Stimulated activated CD4-positive, alpha-beta T cell treated with anti-CD3 and anti-CD28 coated beads, Interleukin-2, amount 100 ng/mL, for 4 hours (primary cell): ENCODE data around the gene CATSPERB.
"Not testable (repeated sequence)": the region's sequence is repeated elsewhere in the genome, so short reads cannot be mapped to it uniquely, and the experiment has no call there.

Experiments used
- DNase-seq: peaks from one replicate; pipeline ENCODE4 v3.0.0-alpha.2; 2020; ENCODE audit warnings: low read depth

Gene CATSPERB, protein sequence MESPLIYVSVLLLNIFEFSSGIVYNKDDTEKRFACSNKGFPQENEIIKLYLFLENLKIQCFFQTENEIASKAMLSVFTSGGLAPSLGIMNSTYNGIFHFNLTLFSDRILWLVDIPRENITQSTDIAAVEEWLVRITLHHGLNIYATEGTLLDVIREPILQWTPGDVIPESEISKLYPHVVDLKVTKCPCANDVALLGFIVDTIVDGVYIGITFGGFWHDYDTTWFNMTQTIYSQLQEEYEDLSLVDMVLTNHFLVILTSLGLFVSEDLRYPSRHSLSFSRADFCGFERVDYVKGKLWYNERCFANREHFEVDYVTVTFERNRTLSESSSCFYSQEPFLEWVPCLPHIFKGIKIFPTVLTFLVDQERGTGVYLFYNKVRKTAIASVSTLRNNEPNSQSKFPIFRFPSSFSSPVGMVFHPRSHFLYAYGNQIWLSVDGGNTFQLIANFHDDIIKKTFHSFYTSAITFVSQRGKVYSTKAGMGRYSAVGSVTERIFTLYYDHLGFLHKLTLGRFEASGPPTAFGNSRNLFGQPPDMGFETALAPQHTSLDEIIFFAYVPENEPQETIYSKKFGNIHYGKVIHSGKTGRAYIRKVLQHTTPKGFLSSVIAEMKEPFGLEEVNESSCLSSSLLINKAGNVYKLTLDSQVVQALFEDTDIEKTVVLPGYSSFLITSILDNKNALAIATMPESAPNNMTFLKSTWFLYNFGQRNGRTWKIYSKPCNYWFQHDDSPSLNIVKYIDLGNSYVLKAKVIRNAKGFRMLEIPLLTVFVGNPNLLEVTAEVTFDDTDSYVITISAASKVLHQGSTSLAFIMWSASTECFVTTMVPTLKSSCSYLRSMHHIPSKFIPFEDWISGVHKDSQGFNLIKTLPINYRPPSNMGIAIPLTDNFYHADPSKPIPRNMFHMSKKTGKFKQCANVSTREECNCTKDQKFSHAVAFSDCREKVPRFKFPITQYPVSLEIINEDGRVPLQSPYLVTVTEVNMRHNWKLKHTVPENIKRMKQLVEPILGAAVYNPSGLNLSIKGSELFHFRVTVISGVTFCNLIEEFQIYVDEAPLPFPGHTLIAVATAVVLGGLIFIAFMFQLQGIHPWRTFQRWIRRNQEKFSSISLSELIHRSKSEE

DNA sequence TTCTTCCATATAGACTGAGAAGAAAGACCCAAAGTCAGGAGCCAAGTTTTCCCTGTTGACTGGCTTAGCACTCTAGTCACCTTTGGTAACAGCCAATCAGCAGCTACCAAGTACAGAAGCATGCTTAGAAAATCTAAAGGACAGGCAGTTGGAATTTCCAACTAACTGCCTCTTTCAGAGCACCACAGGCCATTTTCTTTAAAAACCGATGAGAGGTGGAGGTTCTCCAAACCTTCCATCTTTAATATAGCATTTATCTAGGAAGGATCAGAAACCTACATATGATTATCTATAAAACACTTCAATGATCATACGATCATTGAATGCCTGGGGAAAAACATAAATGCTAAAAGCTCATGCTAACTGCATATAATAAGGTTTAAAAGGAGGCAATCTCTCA is at the start of gene CATSPERB:
Gene CATSPERB (minus strand): TSS at position 101 of the 400 bp plus-strand sequence. CDS start 2,607 bp downstream, outside the sequence.
- no peak for DNase-seq

DNA sequence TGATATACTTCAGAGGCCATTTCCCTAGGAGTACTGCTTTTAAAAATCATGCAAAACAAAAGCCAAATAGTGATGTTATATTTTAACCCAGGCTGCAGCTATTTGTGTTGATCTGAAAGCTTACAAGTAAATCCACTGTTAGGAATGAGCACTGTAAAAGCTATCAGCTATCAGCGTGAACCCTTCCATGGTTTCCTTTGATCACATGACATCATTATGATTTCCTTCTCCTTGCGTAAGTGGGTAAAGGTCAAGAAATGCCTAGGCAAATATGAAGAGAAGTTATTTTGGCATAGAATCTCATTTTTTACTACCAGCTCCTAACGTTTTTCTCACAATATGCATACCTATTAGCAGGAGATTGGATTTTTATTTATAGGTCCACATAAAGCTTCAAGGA is 48.6 kb upstream of the CATSPERB start:
- DNase-seq = no peak

DNA sequence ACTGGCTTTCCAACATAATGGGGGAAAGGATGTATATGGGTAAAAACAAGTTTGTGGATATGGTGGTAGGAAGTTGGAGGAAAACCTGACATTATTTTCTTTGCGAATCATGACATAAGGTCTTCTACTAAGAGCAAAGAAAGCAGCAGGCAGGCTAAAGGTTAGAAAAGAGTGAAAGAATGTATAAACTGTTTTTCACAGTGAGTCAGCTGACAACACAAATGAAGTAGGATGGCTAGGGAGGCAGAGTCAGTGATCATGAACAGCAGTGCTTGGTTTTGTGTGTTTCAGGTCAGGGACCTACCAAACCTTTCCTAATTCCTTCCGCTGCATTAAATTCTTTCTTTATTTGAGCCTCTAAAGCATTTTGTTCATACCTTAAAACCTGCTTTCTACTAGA is 46.3 kb upstream of the CATSPERB start:
- no peak for DNase-seq

DNA sequence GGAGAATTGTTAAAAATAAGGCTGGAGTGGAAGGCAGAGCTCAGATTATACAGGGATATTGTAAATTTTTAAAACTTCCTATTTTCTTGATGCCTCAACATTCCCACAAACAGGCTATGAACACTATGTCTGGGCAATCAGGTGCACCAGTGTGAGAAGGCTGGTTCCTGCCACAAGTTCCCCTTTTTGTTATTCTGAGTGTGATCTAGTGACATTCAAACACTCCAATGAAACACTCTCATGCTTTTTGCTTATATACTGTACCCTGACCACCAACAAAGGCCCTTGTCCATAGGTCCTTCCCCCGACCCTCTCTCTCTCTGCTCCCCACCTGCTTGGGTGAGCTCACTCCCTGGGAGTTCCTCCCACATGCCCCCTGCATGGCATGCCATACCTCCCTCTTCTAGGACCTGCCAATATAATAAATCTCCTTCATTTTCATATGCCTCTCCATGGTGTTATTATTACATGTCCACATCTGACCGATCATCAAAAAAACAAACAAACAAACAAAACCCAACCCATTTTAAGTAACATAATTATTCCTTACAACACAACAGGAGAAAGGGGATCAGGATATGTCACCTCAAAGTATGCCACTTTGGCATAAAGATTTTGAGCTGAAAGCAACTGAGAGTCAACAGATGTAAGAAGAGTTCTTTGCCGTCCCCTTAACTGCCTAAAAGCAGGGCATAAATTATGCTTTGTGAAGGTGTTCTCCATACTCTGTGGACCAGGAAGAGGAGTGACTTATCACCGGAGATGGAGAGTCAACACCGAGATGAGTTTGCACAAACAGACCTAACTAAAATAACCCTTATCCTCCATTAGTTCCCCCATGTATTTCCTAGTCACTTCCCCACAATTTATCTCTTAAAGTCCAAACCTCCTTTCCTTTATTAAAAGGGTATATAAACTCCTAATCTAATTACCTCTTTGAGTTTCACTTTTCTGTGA is 42.5 kb upstream of the CATSPERB start:
- DNase-seq = no peak

DNA sequence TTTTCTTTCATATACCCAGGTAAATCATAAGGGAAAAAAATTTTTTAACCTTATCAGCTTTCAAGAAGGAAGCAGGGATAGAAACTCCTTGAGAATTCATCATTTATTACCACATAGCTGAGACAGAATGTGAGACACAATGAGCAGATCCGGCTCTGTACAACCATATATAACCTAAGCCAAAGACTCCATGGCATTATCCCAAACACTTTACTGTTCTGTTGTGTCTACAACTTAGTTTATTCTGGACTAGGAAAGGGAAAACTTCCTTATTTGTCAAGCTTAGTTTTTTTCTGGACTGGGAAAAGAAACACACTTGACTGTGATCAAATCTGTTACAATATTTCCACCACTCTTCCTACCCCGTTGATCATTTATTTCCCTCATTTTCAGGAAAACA is 38.3 kb upstream of the CATSPERB start:
- DNase-seq = no peak

DNA sequence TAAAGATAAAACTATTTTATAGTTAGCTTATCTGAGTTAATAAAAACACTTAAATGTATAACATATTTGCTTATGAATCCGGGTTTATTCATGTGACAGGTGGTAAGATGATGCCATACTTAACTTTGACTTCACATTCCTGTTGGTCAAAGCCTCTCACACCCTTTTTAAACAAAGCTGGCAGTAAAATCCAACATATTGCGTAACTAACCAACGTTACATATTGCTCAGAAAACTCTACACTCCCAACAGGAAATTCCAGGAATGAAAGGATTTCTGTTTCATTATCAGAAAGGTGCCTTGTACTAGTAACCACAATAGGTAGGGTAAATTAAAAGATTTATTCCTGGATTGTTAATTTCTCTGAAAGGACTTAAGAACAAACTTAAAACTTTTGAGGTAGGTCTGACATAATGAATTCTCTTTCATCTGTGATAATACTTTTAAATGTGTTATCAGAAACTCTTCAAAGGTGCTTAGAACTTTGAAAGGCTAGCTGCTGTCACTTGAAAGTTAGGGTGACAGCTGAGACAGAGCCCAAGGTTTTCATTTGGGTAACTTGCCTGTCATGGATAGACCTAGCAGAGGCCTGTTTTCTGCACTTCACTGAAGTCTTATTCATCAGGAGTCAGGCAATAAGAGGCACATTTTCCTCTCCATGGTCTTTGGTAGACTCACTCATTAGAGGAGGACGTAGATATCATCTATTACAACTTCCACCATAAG is 23.8 kb upstream of the CATSPERB start:
- no peak for DNase-seq

DNA sequence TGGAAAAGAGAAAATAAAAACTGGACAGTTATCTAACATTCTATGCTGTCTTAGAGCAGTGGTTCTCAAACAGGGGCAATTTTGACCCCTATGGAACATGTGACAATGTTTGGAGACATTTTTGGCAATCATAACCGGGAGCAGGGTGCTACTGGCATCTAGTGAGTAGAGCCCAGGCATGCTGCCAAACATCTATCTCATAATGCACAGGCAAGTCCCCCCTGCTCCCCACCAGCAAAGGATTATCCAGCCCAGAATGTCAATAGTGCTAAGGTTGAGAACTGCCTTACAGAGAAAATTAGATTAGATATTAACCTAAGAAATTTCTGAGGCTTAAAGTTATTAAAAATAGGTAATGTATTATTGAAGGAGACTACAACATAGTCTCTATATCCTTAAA is 22.9 kb upstream of the CATSPERB start:
- no peak for DNase-seq

DNA sequence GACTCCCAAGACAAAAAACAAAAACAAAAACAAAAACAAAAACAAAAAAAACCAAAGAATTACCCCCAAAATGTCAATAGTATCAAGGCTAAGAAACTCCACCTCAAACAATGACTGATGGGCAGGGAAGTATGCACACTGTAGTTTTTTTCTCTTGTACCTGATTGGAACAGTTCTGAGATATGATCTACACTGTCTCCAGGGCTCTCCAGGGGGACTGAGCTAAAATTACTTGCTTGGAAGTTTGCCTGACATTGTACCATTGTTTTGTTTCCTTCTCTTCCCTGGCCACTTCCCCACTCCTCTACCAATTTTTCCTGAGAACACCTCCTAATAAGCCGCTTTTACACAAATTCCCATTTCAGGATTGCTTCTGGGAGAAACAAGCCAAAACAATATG is 22.3 kb upstream of the CATSPERB start:
- no peak for DNase-seq

DNA sequence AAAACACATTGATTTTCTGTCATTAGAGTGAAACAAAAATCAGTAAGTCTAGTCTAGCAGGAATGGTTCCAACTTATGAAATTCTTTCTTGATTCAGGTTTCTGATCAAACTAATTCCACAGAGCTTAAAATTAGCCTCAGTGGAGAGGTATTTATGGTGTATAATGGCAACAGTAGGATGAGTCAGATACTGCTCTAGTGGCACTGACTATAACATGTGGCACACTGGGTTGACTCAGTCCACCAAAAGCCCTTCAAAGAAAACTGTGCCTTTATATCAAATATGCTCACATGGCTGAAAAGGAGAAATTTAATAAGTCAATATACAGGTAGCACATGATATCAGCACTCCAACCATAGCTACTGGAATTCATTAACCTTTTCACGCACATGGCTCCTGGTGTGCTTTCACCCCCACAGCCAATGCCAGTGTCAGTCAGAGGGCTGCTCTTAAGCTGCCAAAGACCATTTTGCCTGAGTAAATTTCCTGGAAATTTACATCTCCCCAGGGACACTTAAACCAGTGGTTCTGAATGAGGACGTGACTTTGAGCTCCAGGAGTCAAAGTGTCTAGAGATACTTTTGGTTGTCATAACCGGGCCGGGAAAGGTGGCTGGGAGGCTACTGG is 21.7 kb upstream of the CATSPERB start:
- DNase-seq = no peak

DNA sequence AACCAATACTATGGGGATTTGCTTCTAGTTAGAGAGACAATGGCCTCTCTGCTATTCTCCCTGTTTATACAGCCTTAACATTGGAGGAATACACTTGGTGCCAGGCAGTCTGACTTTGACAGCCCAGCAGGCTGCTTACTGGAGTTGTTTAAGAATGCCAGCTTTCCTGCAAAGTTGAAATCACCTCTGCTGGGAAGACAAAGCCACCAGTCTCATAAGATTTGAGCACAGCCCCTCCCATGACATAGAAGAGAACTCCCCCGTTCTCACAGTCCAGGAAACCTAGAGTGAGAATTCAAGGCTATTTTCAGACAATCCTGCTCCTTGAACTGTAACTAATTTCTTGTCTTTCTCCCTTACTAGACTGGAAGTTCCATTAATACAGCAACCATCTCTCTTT is 21.1 kb upstream of the CATSPERB start:
- DNase-seq = no peak

DNA sequence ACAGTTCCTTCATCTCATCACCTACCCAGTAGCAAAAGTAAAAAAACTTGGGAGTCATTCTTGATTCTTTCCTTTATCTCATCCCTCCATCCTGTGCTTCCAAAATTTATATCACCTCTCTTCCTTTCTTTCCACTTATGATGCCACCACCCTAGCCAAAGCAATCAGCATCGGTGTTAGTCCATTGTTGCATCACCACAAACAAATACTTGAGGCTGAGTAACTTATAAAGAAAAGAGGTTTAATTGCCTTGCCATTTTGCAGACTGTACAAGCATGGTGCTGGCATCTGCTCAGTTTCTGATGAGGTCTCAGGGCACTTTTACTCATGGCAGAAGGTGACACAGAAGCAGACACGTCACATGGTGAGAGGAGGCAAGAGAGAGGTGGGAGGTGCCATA is 19.8 kb upstream of the CATSPERB start:
- DNase-seq = no peak

DNA sequence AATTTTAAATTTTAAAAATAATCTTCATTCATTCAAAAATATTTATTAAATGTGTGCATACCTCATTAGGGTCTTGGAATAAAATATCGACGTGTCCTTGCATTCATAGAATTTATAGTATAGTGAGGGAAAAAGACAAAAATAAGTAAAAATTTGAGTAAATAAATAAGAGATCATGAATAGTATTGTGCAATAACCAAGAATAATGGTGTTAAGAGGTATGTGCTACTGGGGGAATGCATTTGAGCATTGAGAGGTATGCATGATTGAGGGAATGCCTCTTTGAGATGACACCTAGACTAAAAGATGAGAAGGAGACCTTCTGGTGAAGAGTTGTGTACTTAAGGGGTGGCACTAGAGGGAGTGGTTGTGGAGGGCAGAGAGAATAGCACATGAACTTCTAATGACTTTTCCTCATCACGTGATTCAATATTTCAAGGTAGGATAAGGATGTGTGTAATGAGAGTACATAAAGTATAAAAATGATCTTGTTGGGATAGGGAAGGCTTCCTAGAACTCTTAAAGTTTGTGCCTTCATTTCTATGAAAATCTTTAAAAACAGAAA is 18.8 kb upstream of the CATSPERB start:
- no peak for DNase-seq

DNA sequence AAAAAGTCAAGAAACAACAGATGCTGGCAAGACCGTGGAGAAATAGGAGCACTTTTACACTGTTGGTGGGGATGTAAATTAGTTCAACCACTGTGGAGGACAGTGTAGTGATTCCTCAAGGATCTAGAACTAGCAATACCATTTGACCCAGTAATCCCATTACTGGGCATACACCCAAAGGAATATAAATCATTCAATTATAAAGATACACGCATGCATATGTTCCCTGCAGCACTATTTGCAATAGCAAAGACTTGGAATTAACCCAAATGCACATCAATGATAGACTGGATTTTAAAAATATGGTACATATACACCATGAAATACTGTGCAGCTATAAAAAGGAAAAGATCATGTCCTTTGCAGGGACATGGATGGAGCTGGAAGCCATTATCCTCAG is 18.0 kb upstream of the CATSPERB start:
- DNase-seq = no peak

DNA sequence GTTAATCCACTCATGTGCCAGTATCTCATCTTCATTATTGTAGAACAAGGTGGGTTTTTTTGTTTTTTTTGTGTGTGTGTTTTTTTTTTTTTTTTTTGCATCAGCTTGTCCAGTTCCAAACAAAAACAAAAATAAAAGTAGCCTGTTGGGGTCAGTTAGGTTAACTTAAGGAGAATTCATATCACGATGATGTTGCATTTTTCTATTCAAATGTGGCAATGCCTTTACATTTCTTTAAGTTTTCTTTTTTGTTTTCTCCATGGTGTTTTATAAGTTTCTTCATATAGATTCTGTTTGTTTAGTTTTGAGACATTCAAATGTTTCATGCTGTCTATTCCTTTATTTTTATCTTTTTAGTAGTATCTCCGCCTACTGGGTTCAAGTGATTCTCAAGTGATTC is 16.2 kb upstream of the CATSPERB start:
- no peak for DNase-seq

DNA sequence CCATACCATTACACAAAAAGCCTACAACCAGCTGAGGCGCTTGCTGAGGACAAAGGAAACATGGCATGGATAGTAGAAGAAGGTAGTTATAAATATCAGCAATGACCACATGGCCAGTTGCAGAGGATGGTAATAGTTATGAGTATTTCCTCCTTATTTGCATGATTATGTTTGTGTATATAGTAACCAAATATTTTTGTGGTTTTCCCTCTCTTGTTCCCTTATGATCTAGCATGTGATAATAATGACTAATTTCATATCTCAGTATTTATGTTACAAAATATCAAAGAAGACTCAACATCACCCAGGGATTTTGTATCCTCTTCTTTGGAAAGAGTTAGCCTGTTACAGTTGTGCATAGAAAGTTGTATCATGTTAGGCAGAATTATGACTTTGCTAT is 13.5 kb upstream of the CATSPERB start:
- no peak for DNase-seq

DNA sequence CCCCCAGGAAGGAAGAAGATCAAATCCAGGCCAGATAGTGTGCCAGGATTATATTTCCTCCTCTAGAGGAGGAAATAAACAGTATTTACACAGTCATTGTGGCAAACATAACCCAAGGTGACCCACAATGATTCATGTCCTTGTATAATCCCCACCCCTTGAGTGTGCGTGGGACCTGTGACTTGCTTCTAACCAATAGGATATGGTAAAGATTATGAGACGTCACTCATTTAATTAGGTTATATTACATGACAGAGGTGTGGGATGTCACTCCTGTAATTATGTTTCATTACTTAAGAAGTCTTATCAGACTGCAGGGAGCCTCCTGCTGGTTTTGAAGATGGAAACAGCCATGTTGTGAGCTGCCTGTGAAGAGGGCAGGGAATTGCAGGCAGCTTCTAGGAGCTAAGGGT is 12.2 kb upstream of the CATSPERB start:
- no peak for DNase-seq

DNA sequence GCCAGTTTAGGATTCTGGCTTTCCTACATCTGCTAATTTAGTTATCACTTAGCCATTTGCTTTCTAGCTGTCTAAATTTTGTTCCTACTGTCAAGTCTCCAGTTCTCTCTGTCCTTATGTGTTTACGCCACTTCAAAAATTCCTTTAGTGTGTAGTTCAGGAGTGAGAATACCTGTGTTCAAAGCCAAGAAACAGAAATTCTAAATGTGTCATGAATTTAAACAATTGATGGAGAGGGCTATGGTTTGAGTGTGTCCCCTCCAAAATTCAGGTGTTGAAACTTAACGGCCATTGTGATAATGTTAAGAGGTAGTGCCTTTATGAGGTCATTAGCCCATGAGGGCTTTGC is 11.4 kb upstream of the CATSPERB start:
- no peak for DNase-seq

DNA sequence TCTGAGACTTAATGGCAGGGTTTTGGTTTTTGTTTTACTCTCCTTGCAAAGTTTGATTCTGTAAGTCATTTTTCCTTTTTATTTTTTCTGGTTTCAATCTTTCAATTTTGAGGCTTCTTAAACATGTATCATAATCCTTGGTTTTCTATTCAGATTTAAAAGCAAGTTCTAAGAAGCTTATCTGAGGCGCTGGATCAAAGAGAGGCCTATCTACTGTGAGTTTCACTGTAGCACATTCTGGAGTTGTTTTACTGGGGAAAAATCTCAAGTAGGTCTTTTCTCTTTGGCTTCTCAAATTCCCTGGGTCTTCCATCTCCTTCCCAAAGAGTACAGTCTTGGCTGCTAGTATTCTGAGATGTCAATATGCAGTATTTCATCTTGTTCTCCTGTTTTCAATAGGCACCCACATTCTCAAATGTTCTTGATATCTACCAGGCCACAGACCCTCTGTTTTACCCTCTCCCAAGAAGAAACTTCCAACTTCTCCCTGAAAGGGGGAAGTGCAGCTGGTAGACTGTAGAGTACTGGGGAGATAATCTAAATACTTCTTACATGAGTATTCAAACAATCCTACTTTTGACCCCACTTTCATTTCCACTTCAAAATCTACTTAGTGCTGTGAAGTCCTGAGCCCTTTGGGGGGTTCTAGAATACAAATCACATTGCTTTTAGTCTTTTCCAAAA is 10.9 kb upstream of the CATSPERB start:
- DNase-seq = no peak

DNA sequence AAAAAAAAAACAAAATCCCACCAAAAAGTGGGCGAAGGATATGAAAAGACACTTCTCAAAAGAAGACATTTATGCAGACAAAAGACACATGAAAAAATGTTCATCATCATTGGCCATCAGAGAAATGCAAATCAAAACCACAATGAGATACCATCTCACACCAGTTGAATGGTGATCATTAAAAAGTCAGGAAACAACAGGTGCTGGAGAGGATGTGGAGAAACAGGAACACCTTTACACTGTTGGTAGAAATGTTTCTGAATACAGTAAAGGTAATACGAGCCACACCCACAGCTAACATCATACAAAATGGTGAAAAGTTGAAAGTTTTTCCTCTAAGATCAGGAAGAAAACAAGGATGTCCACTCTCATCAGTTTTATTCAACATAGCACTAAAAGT is 8.0 kb upstream of the CATSPERB start:
- not testable (repeated sequence) for DNase-seq

DNA sequence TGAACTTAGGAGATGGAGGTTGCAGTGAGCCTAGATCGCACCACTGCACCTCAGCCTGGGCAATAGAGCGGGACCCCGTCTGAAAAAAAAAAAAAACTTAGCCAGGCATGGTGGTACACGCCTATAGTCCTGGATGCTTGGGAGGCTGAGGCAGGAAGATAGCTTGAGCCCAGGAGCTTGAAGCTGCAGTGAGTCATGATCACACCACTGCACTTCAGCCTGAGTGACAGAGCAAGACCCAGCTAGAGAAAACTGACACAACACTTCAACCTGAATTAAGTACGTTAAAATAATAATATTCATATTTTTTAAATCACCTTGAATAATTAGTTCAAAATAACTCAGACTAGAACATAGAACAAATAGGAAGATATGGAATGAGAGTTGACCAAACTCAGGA is 5.7 kb upstream of the CATSPERB start:
- no peak for DNase-seq
